IPS DF 4.7 (cell line): ENCODE data around the gene DNASE1.
"Not testable (repeated sequence)": the region's sequence is repeated elsewhere in the genome, so short reads cannot be mapped to it uniquely, and the experiment has no call there.

Source experiments
- DNase-seq: peaks from one replicate; pipeline ENCODE4 v3.0.0-alpha.2; 2013; ENCODE audit warnings: low spot score; ENCODE audit errors: extremely low read depth

The DNASE1 gene

GRCh38 chr16:3641801-3642396, 12.6 kb upstream of the DNASE1 start:
- DNase-seq, result no peak

GRCh38 chr16:3642397-3643094, 11.9 kb upstream of the DNASE1 start:
- DNase-seq, result no peak

- DNase-seq, result no peak
These were observed 11.3 kb upstream of the DNASE1 start for GRCh38 chr16:3643095-3643730.

- DNase-seq, result no peak
These were observed 9.4 kb upstream of the DNASE1 start for GRCh38 chr16:3645108-3645503.

- DNase-seq, result no peak
These were observed 8.8 kb upstream of the DNASE1 start for GRCh38 chr16:3645504-3646347.

GRCh38 chr16:3646348-3646920, 8.1 kb upstream of the DNASE1 start:
- no peak for DNase-seq

GRCh38 chr16:3650631-3651265, 3.7 kb upstream of the DNASE1 start:
- DNase-seq, result no peak

GRCh38 chr16:3651461-3652372, 2.8 kb upstream of the DNASE1 start:
- DNase-seq, result no peak

- DNase-seq, result no peak
These were observed 1.9 kb upstream of the DNASE1 start for GRCh38 chr16:3652373-3653195.

- no peak for DNase-seq
These were observed 522 bp downstream of the DNASE1 start for GRCh38 chr16:3655030-3655395.

GRCh38 chr16:3655396-3656159, 1.1 kb downstream of the DNASE1 start:
- no peak for DNase-seq

- not testable (repeated sequence) for DNase-seq
These were observed 1.6 kb downstream of the DNASE1 start for GRCh38 chr16:3656160-3656490.

GRCh38 chr16:3656491-3657468, 2.3 kb downstream of the DNASE1 start:
- no peak for DNase-seq

- DNase-seq, result no peak
These were observed 4.8 kb downstream of the DNASE1 start for GRCh38 chr16:3659251-3659650.

GRCh38 chr16:3661311-3661710, 6.8 kb downstream of the DNASE1 start:
- DNase-seq, result no peak

- DNase-seq, result no peak
These were observed 7.4 kb downstream of the DNASE1 start for GRCh38 chr16:3661922-3662321.

GRCh38 chr16:3662601-3663000, 8.1 kb downstream of the DNASE1 start:
- DNase-seq, result no peak
